ACHN (cell line): Measurements from ENCODE around the gene PLCD1.
A peak's percentile ranks its signal among the peaks of the same experiment; 100 is the strongest.

Experiments
- DNase-seq: peaks from one replicate; pipeline ENCODE4 v3.0.0-alpha.2; 2015
- in situ Hi-C: cut with HindIII; loops from 2 replicates; pipeline ENCODE4 v1.10.0; 2017; ENCODE audit warnings: low sequenced_read_pairs, low pct_ligation_motif_present, low pct_unique_long_range_greater_than_20kb

Gene PLCD1

GRCh38 chr3:38019658-38020341, 9.6 kb downstream of the PLCD1 start:
- in situ Hi-C loops = no loop called here
- no peak for DNase-seq

- DNase-seq = no peak
- in situ Hi-C loops = no loop called here
Observed at GRCh38 chr3:38018296-38019266, 10.9 kb downstream of the PLCD1 start.

- in situ Hi-C loops = no loop called here
- DNase-seq = no peak
Observed at GRCh38 chr3:38017445-38018295, 11.8 kb downstream of the PLCD1 start.

- in situ Hi-C loops = no loop called here
- DNase-seq = no peak
Observed at GRCh38 chr3:38016847-38017444, 12.5 kb downstream of the PLCD1 start.

- in situ Hi-C loops = no loop called here
- no peak for DNase-seq
Observed at GRCh38 chr3:38016410-38016809, 13.0 kb downstream of the PLCD1 start.

- in situ Hi-C loops = no loop called here
- no peak for DNase-seq
Observed at GRCh38 chr3:38015984-38016383, 13.5 kb downstream of the PLCD1 start.

GRCh38 chr3:38015485-38015884, 14.0 kb downstream of the PLCD1 start:
- no peak for DNase-seq
- in situ Hi-C loops = no loop called here

- DNase-seq = no peak
- in situ Hi-C loops = no loop called here
Observed at GRCh38 chr3:38011111-38011510, 18.3 kb downstream of the PLCD1 start.

GRCh38 chr3:38009807-38010591, 19.4 kb downstream of the PLCD1 start:
- DNase-seq = no peak
- in situ Hi-C loops = no loop called here

GRCh38 chr3:38008971-38009580, 20.4 kb downstream of the PLCD1 start:
- in situ Hi-C loops = no loop called here
- DNase-seq = no peak

- in situ Hi-C loops = no loop called here
- no peak for DNase-seq
Observed at GRCh38 chr3:38008191-38008701, 21.2 kb downstream of the PLCD1 start.

GRCh38 chr3:38007754-38008090, 21.7 kb downstream of the PLCD1 start:
- no peak for DNase-seq
- in situ Hi-C loops = no loop called here

- in situ Hi-C loops = no loop called here
- no peak for DNase-seq
Observed at GRCh38 chr3:38006445-38006995, 22.9 kb downstream of the PLCD1 start.

GRCh38 chr3:38006031-38006430, 23.4 kb downstream of the PLCD1 start:
- DNase-seq = no peak
- in situ Hi-C loops = no loop called here

- no peak for DNase-seq
- in situ Hi-C loops = no loop called here
Observed at GRCh38 chr3:38005076-38006020, 24.1 kb downstream of the PLCD1 start.

- peak; percentile 57 for DNase-seq
- in situ Hi-C loops = no loop called here
Observed at GRCh38 chr3:38004415-38005075, 24.9 kb downstream of the PLCD1 start.
